IPS-11a (cell line): ENCODE measurements around the gene TMCC3.
"Not testable (repeated sequence)": the region's sequence is repeated elsewhere in the genome, so short reads cannot be mapped to it uniquely, and the experiment has no call there.

ENCODE experiments used
- H3K4me3 ChIP-seq: one replicate; pipeline ENCODE4 v1.5.1; 2013; ENCODE audit warnings: low read depth, low read length, control low read depth

TMCC3 gene

DNA sequence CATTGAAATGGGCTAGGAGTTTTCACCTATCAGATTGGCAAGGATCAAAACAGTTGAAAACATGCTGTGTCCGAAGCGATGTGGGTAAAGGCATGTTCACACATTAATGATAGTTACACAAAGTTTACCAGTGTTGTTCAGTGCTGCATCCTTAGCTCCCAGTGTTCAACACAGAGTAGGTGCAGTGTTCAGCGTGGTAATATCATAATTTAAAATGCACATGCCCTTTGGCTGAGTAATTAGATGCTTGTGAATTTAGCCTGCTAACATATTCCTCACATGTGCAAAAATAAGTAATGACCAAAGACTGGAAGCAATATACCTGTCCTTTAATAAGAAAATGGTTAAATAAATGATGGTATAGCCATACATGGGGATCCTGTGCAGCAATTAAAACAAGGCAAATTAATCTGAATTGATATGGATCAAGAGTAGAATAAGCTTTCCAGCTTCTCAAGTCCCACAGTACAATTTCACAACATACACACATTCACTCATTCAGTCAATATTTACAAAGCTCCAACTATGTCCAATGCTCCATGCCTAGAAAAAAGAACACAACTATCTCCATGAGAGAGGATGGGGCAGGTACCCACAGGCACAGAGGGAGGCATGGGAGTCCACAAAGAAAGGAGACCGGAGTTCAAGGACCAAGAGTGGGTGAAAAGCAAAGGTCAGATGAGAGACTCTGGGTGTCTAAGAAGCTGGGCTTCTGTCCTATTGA is 12.8 kb downstream of the TMCC3 start:
- H3K4me3 ChIP-seq: no peak overlapping the region

DNA sequence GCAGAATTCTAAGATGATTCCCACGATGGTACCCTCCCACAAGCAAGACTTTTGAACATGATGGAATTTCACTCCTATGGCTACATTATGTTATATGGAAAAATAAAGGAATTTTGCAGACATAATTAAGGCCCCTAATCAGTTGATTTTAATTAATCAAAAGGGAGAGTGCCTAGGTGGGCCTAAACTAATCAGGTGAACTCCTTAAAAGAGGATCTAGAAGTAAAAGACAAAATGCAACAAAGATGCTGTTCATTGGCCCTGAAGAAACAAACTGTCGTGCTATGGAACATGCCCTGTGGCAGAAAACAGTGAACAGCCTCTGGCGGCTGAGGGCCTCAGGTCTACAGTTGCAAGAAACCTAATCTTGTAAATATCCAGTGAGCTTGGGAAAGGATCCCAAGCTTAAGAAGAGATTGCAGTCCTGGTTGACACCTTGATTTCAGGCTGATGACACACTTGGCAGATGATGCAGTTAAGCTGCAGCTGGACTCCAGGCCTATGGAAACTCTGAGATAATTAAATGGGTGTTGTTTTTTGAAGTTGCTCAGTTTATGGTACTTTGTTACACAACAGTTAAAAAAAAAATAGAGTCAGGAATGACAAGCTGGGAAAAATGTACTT is 13.8 kb downstream of the TMCC3 start:
- no peak overlapping the region for H3K4me3 ChIP-seq

DNA sequence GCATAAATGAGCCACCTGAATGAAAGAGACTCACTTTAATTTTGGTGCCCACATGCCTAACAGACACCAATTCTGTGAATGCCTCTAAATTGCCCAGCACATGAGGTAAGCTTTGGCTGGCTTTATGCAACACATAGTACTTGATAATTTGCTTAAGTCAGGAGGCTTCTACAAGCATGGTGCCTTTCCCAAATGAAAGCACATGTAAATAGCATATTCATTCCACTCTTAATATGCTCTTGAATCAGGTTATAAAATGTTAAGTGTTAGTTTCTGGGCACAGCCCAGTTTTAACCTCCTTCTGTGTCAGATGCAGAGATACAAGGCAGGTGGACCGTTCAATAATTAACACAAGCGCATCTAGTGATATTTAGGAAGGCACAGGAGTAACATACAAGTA is 15.6 kb downstream of the TMCC3 start:
- no peak overlapping the region for H3K4me3 ChIP-seq

DNA sequence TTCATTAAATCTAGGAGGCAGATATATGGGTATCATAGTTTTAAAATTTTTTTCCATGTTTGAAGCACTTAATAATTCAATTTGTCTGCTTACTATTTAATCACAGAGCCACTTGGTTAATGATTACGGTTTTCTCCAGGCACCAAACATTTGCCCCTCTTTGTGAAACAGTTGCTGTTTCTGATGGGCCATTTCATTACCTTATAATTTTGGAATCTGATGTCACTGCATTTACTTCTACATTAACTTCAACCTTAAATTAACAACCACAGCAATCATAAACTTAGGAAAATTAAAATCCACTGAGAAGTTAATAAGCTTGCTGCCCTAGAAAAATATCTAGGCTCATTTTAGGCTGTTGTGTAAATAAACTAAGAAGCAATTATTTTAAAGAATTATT is 17.0 kb downstream of the TMCC3 start:
- no peak overlapping the region for H3K4me3 ChIP-seq

DNA sequence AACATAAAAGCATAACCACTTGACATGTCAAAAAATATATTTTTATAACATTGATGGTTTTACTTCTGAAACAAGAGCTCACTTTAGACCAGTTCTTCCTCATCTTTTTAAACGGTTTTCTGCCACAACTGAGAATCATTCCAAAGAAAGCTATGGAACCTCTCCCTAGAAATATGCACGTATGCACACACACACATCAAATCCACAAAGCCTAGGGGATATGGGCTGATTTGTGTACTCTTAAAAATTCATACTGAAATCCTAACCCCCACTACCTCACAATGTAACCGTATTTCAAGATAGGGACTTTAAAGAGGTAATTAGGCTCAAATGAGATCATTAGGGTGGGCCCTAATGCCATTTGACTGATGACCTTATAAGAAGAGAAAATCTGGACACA is 19.3 kb downstream of the TMCC3 start:
- H3K4me3 ChIP-seq: no peak overlapping the region

DNA sequence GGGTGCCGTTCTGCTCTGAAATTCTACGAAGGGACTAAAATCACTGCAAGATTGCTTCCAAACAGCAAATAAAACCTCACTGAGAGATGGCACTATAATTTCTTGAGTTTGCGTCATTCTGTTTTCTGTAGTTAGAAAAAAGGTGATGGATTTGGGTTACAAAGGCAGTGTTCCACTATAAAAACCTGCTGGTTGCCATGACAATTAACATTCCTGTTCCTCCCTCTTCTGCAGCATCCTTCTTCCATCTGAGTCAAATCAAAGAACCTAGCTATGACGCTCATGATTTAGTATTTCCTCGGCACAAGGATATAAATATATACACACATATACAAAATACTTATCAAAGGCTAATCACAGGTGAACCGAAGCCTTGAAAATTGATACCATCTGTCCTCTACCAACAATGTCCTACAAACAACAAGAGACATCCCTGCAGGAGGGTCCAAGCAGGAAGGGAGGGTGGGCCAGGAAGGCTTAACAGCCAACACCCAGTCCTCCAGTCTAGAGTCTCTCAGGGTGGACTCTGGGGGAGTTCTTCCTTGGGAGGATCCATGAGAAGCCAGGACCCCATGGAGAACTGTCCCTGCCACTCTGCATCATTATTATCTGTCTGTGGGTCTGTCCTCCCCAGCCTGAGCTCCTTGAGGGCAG is 21.4 kb downstream of the TMCC3 start:
- no peak overlapping the region for H3K4me3 ChIP-seq

DNA sequence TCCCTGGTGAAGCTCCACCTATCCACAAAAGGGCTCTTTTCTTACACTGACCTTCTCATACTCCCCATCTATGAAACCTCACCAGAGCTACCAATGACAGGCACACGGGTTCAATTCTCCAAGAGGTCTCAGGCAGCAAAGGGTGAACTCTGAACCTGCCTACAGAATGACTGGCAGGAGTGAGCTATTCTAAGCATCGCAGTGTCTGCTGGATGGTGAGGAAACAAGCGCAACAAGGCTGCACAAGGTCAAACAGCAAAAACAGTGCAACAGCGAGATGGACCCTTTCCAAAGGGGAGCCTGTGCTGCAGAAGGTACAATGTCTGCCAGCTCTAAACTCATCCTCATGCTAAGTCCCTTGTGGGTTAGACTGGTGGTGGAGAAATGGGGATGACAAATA is 22.0 kb downstream of the TMCC3 start:
- no peak overlapping the region for H3K4me3 ChIP-seq

DNA sequence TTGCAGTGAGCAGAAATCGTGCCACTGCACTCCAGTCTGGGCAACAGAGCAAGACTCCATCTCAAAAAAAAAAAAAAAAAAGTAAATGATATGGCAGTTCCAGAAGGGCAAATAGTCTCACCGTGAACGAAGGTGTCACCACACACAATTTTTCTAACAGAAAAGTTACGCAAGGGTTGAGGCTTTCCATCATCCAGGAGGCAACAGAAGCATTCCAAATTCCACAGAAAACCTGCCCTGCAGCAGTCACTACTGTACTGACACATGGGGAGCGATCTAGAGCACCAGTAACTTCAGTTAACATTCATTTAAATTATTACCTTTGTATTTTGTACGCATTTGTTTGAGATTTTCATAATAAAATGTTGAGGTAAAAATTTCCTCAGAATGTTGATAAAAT is 24.8 kb downstream of the TMCC3 start:
- H3K4me3 ChIP-seq: no peak overlapping the region

DNA sequence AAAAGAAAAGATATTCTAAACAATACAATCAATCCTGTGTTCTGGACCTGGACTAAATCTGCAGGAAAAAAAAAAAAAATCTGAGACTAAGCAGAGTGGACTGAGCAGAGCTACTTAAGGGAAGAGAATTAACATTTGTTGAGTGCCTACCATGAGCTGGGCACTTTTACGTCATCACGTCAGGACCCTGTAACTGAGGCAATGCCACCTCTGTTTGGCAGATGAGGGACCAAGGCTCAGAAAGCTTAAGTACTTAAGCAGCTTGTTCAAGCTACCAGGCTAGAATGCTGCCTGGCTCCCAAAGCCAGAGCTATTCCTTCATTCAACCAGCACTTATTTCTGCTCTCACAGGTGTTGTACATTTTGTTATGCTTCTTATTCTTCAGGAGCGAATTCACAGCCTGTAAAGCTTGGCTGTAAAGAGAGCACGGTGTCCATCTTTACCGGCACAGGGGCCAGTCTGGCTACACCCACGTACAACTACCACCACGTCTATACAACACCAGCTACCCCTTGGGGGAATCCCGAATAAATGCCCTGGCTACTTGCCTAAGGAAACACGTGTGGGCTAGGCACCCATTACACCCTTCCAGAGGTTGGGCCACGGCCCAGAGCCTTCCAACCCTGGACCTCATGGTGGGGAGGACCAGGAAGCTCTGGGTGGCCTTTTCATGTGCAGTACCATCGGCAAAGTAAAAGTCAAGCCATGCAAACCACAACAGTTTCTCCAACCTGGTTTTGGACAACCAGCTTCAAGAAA is 27.0 kb downstream of the TMCC3 start:
- no peak overlapping the region for H3K4me3 ChIP-seq

DNA sequence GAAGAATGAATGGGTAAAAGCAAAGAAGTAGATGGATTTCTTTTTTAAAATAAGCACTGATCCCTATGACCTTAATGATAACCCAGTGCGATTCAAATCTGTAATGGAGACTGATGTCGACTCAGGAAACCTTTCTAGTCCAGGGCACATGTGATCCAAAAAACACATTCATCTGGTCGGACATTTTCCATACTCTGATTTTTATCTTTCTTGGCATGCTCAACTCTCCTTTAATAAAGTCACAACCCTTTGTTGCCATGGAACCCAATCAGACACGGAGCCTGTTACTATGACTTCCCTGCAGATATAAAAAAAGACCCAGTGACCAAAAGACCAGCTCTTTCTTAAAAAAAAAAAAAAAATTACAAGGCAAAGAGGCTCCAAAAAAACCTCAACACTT is 27.9 kb downstream of the TMCC3 start:
- H3K4me3 ChIP-seq: no peak overlapping the region

DNA sequence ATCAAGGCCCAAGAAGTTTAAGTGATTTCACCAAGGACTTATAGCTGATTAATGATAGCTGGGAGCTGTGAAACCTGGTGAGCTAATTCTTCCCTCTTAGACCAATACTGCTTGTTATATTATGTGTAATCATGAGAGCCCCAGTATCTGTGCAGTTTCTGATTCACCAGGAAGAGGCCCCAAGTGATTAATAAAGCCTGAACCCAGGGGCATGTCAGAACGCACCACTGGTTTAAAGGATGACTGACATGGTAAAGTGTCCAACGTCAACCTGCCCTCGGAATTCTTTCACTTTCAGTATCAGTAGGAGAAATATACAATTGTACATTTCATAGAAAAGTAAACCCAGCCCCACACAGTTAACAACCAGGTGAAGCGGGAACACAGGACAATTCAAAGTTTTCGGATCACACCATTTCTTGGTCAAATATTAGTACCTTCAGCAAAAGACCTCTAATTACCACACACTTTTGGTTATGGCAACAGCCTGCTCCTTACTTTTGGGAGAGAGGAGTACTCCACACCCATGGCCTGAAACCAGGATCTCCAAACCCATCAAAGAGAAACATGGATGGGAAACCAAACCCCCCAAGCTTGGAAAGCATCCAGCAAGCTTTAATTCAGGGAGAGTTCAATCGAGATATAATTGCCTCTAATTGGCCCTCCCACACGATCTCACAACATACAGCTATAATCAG is 28.5 kb downstream of the TMCC3 start:
- H3K4me3 ChIP-seq: no peak overlapping the region

DNA sequence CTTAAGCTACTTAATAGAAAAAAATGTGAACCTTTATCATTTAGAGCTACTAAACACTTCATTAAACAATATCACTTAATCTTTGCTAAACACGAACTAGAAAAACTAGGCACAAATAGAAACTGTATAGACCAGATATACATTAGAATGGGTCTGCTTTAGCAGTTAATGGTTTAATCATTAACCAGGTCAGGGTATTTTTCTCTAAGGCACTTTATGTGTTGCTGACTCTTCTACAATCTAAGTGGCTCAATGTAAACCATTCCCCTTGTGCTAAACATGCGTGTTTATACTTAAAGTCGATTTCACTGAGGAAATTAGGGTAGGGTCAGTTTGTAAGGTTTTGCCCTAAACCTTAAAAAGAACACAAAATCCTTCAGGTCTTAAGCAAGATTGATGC is 29.7 kb downstream of the TMCC3 start:
- H3K4me3 ChIP-seq: no peak overlapping the region

DNA sequence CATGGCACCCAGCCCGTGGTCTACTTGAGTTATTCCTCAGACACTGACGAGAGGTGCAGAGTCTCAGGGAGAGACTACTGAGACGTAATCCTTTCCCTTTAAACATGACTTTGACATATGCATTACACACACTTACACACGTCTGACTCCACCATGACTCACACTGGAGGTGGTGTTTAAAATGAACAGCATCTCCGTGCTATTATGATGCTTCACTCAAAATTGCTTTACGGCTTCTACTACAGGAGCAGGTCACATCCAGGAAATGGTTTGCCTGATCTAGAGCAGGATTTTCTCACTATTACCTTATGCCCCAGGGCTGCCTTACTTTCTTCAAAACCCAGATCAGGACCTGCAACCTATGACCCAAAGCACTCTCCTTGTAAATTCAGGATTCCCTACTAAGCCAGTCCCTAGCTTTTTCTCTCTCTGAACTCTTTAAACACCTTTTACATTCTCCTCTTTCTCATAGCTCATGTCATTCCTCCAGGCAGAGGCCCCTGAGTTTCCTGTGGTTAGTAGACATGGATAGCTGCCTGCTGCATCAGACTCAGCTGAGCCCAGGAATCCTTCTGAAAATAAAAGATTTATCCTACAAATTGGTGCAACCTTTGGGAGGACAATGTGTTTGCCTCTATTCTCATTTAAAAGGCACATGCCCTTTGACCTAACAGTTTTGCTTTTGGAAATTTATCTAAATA is 31.2 kb downstream of the TMCC3 start:
- no peak overlapping the region for H3K4me3 ChIP-seq

DNA sequence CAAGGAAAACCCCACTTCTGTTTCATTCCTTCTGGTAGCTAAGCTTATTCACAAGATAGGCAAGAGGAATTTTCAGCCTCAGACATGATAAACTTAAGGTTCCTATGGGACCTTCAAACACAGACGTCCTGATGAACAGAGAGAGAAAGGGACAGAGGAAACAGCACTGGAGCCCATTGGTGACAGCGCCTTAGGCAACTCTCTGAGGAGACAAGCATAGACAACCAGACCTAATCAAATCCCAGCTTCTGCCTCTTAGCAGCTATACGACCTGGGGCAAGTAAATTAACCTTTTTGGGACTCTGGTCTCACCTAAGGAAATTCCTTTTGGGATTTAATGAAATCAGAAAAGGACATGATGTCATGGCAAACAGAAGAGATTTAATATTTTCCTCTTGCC is 33.3 kb downstream of the TMCC3 start:
- no peak overlapping the region for H3K4me3 ChIP-seq

DNA sequence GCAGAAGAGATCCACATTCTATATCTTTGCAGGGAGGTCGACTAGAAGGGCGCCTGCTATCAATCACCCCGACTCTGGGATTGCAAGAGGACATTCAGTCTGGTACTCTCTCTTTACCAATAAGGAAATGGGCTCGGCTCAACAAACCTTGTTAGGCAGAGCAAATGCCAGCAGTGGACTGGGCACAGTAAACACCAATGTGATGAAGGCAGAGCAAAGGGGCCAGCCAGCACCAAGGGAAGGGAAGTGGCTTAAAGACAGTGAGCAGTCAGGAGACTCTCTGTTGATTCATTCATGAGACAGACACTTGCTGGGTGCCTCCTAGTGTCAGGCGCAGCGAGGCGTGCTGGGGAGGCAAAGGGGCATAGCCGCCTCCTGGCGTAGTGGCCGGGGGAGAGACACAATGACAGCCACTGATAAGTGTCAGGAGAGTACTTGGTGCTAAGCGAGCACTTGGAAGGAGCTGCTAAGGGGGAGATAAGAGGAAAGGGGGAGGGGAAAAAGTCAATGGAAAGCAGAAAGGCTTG is 34.1 kb downstream of the TMCC3 start:
- no peak overlapping the region for H3K4me3 ChIP-seq

DNA sequence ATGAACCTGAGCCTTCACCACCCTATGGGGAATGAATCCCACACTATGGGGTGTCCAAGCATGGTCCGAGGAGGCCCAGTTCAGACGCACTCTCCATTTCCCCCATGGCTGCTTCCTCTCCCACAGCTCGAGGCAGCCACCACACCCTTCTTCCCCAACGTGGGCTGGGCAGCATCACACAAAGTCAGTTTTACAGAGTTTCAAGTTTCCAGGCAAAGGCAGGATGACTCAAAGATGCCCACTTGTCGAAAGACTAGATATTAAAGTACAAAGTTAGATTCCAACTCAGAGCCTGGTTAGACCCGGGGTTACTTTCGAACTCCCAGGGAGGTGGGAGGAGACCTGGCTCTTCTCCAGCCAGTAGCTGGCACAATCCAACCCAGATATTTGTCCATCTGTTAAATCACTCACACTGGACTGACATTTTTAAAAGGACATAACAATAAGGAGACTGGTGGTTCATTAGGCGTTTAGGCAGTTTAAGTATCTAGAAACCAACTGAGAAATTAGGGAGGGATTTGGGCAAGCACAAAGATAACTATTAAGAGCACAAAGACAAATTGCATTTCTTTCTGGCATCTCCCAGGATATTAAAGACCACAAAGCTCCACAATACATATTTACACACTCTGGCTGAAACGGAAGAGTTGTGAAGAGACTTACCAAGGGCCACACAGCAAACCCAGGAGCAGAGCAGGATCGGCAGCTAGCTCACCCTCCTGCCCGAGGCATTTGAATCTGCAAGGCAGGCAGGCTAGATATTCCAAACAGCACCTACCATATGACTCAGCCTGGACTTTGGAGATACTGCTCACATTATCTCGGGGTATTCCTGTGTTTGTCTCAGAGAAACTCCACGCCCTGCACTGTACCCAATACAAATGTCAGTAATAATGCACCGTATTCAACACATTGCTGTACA is 34.8 kb downstream of the TMCC3 start:
- no peak overlapping the region for H3K4me3 ChIP-seq

DNA sequence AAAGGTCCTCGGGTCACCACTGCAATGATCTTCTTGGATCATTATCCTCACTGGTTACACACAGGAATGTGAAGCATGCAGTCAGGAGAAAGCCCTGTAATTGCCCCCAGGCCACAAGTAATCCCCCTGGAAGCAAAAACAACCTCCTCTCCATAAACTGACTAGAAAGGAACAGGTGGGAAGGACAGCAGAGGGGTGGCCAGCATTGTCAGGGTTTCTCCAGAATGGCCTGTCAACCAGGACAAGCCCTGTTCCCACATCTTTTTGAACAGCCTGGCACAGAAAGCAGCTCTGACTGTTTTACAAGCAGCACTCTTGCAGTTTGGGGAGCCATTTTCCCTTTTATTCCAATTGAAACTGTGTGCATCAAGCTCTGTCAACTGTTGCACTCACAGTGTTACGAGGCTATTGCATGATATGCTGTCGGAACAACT is 36.1 kb downstream of the TMCC3 start:
- no peak overlapping the region for H3K4me3 ChIP-seq

DNA sequence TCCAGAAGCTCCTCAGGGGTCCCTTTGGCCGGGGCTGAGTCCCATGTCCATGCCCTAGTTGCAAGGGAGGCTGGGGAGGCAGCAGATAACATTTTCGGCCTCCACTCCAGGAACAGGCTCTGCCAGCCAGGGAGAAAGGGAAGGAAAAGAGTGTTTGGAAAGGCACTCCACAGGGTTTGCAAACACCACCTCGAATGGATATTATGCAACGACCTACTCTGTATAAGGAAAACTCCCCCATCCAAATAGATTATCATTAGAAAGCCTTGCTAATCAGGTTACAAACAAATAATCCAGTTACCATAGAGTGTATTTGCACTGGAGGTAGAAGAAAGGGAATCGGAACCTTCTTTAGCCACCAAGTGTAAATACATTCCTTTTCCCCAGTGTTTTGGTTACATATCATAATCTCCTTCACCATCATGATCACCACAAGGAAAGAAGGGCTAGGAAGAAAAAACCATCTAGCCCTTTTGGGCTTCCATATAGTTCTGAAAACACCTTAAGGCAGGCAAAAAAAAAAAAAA is 40.4 kb downstream of the TMCC3 start:
- no peak overlapping the region for H3K4me3 ChIP-seq

DNA sequence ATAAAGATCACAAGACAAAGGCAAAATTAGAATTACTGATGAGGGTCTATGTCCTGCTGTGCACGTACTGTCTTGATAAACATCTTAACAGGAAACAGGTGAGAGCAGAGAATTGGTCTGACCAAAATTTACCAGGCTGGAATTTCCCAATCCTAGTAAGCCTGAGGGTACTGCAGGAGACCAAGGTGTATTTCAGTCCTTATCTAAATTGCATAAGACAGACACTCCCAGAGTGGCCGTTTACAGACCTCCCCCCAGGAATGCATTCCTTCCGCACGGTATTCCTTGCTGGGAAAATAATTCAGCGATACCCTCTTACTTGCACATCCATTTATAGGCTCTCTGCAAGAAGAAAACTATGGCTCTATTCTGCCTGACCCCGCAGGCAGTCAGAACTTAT is 43.5 kb downstream of the TMCC3 start:
- not testable (repeated sequence) for H3K4me3 ChIP-seq
